ENCODE data around the gene FGF22. TPM values are rescaled to one million over a fixed set of nuclear protein-coding genes. Genes with fewer than 3 reads are reported as not detected.

FGF22 gene
- total and polyA plus RNA-seq, 2 of the 13 experiments (the other 11 are each of a cell fraction or from before 2014, with no cell fraction given): 0.24 TPM; not detected in 1

- TF ChIP-seq ARID4A (CRISPR knock-in tag; IDR thresholded peaks at IDR 0.05; ENCODE audit: borderline replicate concordance) (peak; percentile 24; the same call in 1 of the 2 replicates), POLR2AphosphoS2 (IDR thresholded peaks at IDR 0.05; ENCODE audit: low read depth, low read length) (no peak), ZFP82 (CRISPR knock-in tag; IDR thresholded peaks at IDR 0.05; ENCODE audit: borderline replicate concordance) (0 out of 2 replicates have a peak, but pooled peaks have one; percentile 29), ELF3 (CRISPR knock-in tag; IDR thresholded peaks at IDR 0.05) (peak; percentile 65; the same call in 1 of the 2 replicates), ZNF142 (CRISPR knock-in tag; IDR thresholded peaks at IDR 0.05) (peak; percentile 20; the same call in 1 of the 2 replicates), ZNF329 (CRISPR knock-in tag; IDR thresholded peaks at IDR 0.05; ENCODE audit: low read depth) (no peak), SP4 (CRISPR knock-in tag; IDR thresholded peaks at IDR 0.05) (0 out of 2 replicates have a peak, but pooled peaks have one; percentile 38), ZNF761 (CRISPR knock-in tag; conservative IDR thresholded peaks at IDR 0.05) (peak; percentile 69; the same call in 1 of the 2 replicates), SATB2 (CRISPR knock-in tag; IDR thresholded peaks at IDR 0.05) (0 out of 2 replicates have a peak, but pooled peaks have one; percentile 11), PRDM4 (CRISPR knock-in tag; IDR thresholded peaks at IDR 0.05; ENCODE audit: borderline replicate concordance) (no peak), XRCC5 (optimal IDR thresholded peaks at IDR 0.05; ENCODE audit: low read length) (no peak), MAFF (IDR thresholded peaks at IDR 0.05; ENCODE audit: low read depth, low read length) (no peak), ZNF709 (CRISPR knock-in tag; IDR thresholded peaks at IDR 0.05) (0 out of 2 replicates have a peak, but pooled peaks have one; percentile 55)
- TF ChIP-seq, protein P1, sequence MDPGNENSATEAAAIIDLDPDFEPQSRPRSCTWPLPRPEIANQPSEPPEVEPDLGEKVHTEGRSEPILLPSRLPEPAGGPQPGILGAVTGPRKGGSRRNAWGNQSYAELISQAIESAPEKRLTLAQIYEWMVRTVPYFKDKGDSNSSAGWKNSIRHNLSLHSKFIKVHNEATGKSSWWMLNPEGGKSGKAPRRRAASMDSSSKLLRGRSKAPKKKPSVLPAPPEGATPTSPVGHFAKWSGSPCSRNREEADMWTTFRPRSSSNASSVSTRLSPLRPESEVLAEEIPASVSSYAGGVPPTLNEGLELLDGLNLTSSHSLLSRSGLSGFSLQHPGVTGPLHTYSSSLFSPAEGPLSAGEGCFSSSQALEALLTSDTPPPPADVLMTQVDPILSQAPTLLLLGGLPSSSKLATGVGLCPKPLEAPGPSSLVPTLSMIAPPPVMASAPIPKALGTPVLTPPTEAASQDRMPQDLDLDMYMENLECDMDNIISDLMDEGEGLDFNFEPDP (CRISPR knock-in tag; conservative IDR thresholded peaks at IDR 0.05): no peak
Measured at GRCh38 chr19:662207-662961, 22.7 kb downstream of the FGF22 start (continued).
